Lower leg skin (tissue), 3 donors: ENCODE results near the gene WFIKKN1.

Experiments used
- CTCF ChIP-seq, 3 donors: fragments of 450-650 bp; IDR thresholded peaks; one replicate each; pipeline ENCODE4 v1.5.1; 2016; ENCODE audit warnings: antibody characterized with exemption in 3 of 3, mild to moderate bottlenecking in 3 of 3, moderate library complexity in 2 of 3
- POLR2A ChIP-seq, 2 donors: fragments of 450-650 bp; IDR thresholded peaks; one replicate each; pipeline ENCODE4 v1.6.1; 2016 to 2017; ENCODE audit warnings: antibody characterized with exemption in 2 of 2, mild to moderate bottlenecking in 1 of 2, moderate library complexity in 1 of 2

DNA sequence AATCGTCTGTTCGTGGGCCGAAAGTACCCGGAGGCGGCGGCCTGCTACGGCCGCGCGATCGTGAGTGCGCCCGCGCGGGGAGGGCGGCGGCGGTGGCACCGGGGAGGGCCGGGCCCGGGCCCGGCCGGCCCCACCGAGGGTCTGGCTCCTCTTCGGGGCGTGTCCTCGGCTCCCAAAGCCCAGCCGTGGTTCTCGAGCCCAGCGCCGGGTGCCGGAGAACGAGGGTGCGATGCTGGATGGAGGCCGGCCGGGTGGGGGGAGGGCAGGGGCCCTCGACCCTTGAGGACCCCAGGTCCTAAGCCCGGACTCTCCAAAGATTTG, 49.8 kb downstream of the WFIKKN1 start:
- TF ChIP-seq POLR2A (IDR thresholded peaks at IDR 0.05) (no peak), CTCF (IDR thresholded peaks at IDR 0.05) (no peak)
